ENCODE data around the gene TMEM72. TPM values are rescaled to one million over a fixed set of nuclear protein-coding genes. Genes with fewer than 3 reads are reported as not detected.
A peak's percentile ranks its signal among the peaks of the same experiment; 100 is the strongest.

Gene TMEM72
- total and polyA plus RNA-seq, 2 of the 13 experiments (the other 11 are each of a cell fraction or from before 2014, with no cell fraction given): 0.04 TPM; not detected in 1

DNA sequence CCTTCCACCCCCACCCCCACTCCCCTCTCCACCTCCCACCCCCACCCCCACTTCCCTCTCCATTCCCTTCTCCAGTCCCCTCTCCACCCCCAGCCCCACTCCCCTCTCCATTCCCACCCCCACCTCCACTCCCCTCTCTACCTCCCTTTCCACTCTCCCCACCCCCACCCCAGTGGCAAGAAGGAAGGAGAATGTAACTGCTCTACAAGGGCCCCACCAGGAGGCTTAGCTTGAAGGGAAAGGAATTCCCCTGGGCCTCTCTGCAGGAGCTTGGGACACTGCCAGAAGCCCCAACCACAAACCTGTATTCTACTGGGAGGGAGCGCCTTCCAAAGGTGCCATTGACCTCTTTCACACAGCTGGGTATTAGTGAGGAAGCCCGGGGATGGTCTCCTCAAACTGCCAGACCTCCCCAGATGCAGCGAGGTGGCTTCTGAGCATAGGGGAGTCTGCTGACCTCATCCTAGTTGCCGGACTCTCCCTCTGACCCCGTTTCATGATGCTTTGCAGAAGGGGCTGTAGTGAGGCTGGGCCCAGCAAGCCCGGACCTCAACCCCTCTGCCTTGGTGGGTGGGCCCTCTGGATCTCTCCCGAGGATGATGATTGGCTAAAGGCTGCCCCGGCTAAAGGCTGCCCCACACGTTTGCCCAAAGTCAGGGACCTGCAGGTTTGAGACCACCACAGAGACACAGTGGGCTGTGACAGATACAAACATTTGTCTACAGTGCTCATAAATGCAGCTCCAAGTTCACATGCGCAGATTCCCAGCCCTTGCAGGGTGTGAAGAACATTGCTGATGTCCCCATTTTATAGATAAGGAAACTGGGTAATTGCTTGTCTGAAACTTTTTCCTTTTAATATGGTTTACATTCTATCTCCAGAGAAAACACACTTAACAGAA lies 64.5 kb downstream of the TMEM72 start (continued):
- TF ChIP-seq DBP (CRISPR knock-in tag; IDR thresholded peaks at IDR 0.05; ENCODE audit: not compliant biosample characterization): peak; percentile 39
- no peak for TF ChIP-seq HNRNPLL (IDR thresholded peaks at IDR 0.05; ENCODE audit: low read depth, low read length, poor library complexity, severe bottlenecking)
- TF ChIP-seq ZNF660 (CRISPR knock-in tag; IDR thresholded peaks at IDR 0.05; ENCODE audit: borderline replicate concordance, low read depth): no peak
- TF ChIP-seq, protein P1, sequence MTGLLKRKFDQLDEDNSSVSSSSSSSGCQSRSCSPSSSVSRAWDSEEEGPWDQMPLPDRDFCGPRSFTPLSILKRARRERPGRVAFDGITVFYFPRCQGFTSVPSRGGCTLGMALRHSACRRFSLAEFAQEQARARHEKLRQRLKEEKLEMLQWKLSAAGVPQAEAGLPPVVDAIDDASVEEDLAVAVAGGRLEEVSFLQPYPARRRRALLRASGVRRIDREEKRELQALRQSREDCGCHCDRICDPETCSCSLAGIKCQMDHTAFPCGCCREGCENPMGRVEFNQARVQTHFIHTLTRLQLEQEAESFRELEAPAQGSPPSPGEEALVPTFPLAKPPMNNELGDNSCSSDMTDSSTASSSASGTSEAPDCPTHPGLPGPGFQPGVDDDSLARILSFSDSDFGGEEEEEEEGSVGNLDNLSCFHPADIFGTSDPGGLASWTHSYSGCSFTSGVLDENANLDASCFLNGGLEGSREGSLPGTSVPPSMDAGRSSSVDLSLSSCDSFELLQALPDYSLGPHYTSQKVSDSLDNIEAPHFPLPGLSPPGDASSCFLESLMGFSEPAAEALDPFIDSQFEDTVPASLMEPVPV (CRISPR knock-in tag; IDR thresholded peaks at IDR 0.05): no peak
- TF ChIP-seq, protein P2, sequence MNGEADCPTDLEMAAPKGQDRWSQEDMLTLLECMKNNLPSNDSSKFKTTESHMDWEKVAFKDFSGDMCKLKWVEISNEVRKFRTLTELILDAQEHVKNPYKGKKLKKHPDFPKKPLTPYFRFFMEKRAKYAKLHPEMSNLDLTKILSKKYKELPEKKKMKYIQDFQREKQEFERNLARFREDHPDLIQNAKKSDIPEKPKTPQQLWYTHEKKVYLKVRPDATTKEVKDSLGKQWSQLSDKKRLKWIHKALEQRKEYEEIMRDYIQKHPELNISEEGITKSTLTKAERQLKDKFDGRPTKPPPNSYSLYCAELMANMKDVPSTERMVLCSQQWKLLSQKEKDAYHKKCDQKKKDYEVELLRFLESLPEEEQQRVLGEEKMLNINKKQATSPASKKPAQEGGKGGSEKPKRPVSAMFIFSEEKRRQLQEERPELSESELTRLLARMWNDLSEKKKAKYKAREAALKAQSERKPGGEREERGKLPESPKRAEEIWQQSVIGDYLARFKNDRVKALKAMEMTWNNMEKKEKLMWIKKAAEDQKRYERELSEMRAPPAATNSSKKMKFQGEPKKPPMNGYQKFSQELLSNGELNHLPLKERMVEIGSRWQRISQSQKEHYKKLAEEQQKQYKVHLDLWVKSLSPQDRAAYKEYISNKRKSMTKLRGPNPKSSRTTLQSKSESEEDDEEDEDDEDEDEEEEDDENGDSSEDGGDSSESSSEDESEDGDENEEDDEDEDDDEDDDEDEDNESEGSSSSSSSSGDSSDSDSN (CRISPR knock-in tag; IDR thresholded peaks at IDR 0.05): peak; percentile 13; the same call in 1 of the 2 replicates
- no peak for TF ChIP-seq PCBP2 (optimal IDR thresholded peaks at IDR 0.05; ENCODE audit: low read depth, low read length, poor library complexity, severe bottlenecking)
- TF ChIP-seq KAT7 (CRISPR knock-in tag; IDR thresholded peaks at IDR 0.05; ENCODE audit: borderline replicate concordance): no peak
- TF ChIP-seq ZNF335 (CRISPR knock-in tag; IDR thresholded peaks at IDR 0.05): 0 out of 2 replicates have a peak, but pooled peaks have one; percentile 14
- TF ChIP-seq, protein P3, sequence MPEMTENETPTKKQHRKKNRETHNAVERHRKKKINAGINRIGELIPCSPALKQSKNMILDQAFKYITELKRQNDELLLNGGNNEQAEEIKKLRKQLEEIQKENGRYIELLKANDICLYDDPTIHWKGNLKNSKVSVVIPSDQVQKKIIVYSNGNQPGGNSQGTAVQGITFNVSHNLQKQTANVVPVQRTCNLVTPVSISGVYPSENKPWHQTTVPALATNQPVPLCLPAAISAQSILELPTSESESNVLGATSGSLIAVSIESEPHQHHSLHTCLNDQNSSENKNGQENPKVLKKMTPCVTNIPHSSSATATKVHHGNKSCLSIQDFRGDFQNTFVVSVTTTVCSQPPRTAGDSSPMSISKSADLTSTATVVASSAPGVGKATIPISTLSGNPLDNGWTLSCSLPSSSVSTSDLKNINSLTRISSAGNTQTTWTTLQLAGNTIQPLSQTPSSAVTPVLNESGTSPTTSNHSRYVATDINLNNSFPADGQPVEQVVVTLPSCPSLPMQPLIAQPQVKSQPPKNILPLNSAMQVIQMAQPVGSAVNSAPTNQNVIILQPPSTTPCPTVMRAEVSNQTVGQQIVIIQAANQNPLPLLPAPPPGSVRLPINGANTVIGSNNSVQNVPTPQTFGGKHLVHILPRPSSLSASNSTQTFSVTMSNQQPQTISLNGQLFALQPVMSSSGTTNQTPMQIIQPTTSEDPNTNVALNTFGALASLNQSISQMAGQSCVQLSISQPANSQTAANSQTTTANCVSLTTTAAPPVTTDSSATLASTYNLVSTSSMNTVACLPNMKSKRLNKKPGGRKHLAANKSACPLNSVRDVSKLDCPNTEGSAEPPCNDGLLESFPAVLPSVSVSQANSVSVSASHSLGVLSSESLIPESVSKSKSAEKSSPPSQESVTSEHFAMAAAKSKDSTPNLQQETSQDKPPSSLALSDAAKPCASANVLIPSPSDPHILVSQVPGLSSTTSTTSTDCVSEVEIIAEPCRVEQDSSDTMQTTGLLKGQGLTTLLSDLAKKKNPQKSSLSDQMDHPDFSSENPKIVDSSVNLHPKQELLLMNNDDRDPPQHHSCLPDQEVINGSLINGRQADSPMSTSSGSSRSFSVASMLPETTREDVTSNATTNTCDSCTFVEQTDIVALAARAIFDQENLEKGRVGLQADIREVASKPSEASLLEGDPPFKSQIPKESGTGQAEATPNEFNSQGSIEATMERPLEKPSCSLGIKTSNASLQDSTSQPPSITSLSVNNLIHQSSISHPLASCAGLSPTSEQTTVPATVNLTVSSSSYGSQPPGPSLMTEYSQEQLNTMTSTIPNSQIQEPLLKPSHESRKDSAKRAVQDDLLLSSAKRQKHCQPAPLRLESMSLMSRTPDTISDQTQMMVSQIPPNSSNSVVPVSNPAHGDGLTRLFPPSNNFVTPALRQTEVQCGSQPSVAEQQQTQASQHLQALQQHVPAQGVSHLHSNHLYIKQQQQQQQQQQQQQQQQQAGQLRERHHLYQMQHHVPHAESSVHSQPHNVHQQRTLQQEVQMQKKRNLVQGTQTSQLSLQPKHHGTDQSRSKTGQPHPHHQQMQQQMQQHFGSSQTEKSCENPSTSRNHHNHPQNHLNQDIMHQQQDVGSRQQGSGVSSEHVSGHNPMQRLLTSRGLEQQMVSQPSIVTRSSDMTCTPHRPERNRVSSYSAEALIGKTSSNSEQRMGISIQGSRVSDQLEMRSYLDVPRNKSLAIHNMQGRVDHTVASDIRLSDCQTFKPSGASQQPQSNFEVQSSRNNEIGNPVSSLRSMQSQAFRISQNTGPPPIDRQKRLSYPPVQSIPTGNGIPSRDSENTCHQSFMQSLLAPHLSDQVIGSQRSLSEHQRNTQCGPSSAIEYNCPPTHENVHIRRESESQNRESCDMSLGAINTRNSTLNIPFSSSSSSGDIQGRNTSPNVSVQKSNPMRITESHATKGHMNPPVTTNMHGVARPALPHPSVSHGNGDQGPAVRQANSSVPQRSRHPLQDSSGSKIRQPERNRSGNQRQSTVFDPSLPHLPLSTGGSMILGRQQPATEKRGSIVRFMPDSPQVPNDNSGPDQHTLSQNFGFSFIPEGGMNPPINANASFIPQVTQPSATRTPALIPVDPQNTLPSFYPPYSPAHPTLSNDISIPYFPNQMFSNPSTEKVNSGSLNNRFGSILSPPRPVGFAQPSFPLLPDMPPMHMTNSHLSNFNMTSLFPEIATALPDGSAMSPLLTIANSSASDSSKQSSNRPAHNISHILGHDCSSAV (CRISPR knock-in tag; IDR thresholded peaks at IDR 0.05; ENCODE audit: borderline replicate concordance): no peak
- peak; percentile 29; the same call in 1 of the 2 replicates for TF ChIP-seq SAP130 (CRISPR knock-in tag; IDR thresholded peaks at IDR 0.05; ENCODE audit: low read depth)
- no peak for TF ChIP-seq PHF8 (CRISPR knock-in tag; IDR thresholded peaks at IDR 0.05)
